ENCODE data around the gene C4A.

DNA sequence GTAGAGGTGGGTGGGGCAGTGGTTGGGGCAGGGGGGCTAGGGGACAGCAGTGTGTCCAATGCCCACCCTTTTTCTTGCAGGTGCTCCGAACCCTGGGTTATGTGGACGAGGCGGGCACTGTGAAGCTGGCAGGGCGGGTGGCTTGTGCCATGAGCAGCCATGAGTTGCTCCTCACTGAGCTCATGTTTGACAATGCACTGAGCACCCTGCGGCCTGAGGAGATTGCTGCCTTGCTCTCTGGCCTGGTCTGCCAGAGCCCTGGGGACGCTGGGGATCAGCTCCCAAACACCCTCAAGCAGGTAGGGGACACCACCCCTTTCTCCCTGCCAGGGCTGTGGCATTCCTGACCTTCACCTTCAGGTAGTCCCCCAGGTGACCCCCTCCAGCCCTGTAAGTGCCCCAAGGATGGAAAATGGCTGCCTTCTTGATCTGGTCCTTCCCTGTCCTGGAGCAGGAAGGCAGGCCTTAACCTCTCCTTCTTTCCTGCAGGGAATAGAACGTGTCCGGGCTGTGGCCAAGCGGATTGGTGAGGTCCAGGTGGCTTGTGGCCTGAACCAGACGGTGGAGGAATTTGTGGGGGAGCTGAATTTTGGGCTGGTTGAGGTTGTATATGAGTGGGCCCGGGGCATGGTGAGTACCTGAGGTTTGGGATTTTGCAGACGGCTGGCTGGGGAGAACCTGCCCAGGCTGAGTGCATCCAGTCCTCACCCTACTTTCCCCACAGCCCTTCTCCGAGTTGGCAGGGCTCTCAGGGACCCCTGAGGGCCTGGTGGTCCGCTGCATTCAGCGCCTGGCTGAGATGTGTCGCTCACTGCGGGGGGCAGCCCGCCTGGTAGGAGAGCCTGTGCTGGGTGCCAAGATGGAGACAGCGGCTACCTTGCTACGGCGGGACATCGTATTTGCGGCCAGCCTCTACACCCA is 12.8 kb upstream of the C4A start:
- TF ChIP-seq, protein P1, sequence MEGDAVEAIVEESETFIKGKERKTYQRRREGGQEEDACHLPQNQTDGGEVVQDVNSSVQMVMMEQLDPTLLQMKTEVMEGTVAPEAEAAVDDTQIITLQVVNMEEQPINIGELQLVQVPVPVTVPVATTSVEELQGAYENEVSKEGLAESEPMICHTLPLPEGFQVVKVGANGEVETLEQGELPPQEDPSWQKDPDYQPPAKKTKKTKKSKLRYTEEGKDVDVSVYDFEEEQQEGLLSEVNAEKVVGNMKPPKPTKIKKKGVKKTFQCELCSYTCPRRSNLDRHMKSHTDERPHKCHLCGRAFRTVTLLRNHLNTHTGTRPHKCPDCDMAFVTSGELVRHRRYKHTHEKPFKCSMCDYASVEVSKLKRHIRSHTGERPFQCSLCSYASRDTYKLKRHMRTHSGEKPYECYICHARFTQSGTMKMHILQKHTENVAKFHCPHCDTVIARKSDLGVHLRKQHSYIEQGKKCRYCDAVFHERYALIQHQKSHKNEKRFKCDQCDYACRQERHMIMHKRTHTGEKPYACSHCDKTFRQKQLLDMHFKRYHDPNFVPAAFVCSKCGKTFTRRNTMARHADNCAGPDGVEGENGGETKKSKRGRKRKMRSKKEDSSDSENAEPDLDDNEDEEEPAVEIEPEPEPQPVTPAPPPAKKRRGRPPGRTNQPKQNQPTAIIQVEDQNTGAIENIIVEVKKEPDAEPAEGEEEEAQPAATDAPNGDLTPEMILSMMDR (IDR thresholded peaks at IDR 0.05), result no peak
- no peak for TF ChIP-seq POLR2A (IDR thresholded peaks at IDR 0.05)

Measured in lower leg skin (tissue), 3 donors.